Astrocyte (in vitro differentiated cells and primary cell): ENCODE data around the gene SRBD1.

Experiments
- EZH2 ChIP-seq: IDR thresholded peaks from 2 replicates; pipeline ENCODE4 v1.6.1; 2012; ENCODE audit warnings: mild to moderate bottlenecking, low read length, inconsistent platforms; ENCODE audit not compliant: insufficient read depth
- TF ChIP-seq, protein P1 (sequence below): IDR thresholded peaks from 2 replicates; pipeline ENCODE4 v1.5.1; 2011; ENCODE audit warnings: low read depth, mild to moderate bottlenecking, inconsistent platforms, low read length, moderate library complexity; ENCODE audit not compliant: insufficient read depth

DNA sequence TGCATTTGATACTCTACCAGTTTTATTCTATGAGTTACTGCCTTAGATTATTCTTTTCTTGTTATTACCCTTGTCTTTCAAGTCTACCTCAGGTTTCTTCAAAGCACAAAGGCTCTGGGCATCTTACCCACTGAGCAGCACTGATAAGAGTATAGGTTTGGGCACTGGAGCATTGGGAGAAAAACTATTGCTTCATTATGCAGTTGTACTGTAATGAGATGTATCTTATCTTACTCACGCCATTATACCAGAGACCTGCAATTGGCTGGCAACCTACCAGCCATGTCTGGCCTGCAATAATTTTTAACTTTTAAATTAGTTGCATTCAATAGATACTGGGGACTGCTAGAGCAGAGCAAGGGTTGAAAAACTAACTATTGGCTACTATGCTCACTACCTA, 18.9 kb upstream of the SRBD1 start:
- TF ChIP-seq, protein P1, sequence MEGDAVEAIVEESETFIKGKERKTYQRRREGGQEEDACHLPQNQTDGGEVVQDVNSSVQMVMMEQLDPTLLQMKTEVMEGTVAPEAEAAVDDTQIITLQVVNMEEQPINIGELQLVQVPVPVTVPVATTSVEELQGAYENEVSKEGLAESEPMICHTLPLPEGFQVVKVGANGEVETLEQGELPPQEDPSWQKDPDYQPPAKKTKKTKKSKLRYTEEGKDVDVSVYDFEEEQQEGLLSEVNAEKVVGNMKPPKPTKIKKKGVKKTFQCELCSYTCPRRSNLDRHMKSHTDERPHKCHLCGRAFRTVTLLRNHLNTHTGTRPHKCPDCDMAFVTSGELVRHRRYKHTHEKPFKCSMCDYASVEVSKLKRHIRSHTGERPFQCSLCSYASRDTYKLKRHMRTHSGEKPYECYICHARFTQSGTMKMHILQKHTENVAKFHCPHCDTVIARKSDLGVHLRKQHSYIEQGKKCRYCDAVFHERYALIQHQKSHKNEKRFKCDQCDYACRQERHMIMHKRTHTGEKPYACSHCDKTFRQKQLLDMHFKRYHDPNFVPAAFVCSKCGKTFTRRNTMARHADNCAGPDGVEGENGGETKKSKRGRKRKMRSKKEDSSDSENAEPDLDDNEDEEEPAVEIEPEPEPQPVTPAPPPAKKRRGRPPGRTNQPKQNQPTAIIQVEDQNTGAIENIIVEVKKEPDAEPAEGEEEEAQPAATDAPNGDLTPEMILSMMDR: no peak
- no peak for TF ChIP-seq EZH2
